Left ventricle myocardium inferior (tissue), 1 donor: Measurements from ENCODE around the gene HORMAD1. TPM values are rescaled to one million over a fixed set of nuclear protein-coding genes. Genes with fewer than 3 reads are reported as not detected.
"Not testable (repeated sequence)": the region's sequence is repeated elsewhere in the genome, so short reads cannot be mapped to it uniquely, and the experiment has no call there.

ENCODE experiments used
- DNase-seq: peaks from one replicate; pipeline ENCODE4 v3.0.0-alpha.2; 2020
- H3K27ac ChIP-seq: fragments of 200-600 bp; replicated peaks from 2 replicates; pipeline ENCODE4 v1.8.0; 2021
- H3K27me3 ChIP-seq: fragments of 200-600 bp; 2 replicates; pipeline ENCODE4 v1.8.0; 2021; ENCODE audit warnings: low read depth
- H3K36me3 ChIP-seq: fragments of 200-600 bp; 2 replicates; pipeline ENCODE4 v1.8.0; 2021
- H3K4me1 ChIP-seq: fragments of 200-600 bp; 2 replicates; pipeline ENCODE4 v1.8.0; 2021
- H3K4me3 ChIP-seq: fragments of 200-600 bp; 2 replicates; pipeline ENCODE4 v1.8.0; 2021; ENCODE audit warnings: mild to moderate bottlenecking, moderate library complexity
- H3K9me3 ChIP-seq: fragments of 200-600 bp; replicated peaks from 2 replicates; pipeline ENCODE4 v1.8.0; 2021
- CTCF ChIP-seq: fragments of 200-600 bp; IDR thresholded peaks from 2 replicates; pipeline ENCODE4 v1.8.0; 2021; ENCODE audit warnings: antibody characterized with exemption, mild to moderate bottlenecking, borderline replicate concordance
- intact Hi-C: fragments of 100-400 bp; cut with micrococcal nuclease; formaldehyde crosslinking; loops from one replicate; pipeline ENCODE4 v1.11.0; 2022
- total RNA-seq: library from RNA; stranded (reverse); fragmentation: NEBNext Ultra II Directional; extraction: Animal tissue kit (Norgen Biotek cat#: 25700); gene quantifications from one replicate; pipeline ENCODE4 v1.2.1, GENCODE V29; 2021
- donor health status: DM: no; HTN: yes; CAD: no; lungs with severe emphysema.

Gene HORMAD1
- total RNA-seq, 1 donor from 2014 or later: not detected

- intact Hi-C loops: no loop called here
- no peak overlapping the region for H3K4me3 ChIP-seq
- no peak for TF ChIP-seq CTCF
Measured at GRCh38 chr1:150748878-150749719, 28.4 kb upstream of the HORMAD1 start.

GRCh38 chr1:150730130-150730721 lies 9.5 kb upstream of the HORMAD1 start:
- H3K4me3 ChIP-seq: no peak overlapping the region
- DNase-seq: no peak
- H3K4me1 ChIP-seq: no peaks in the 10 kb centered on the region
- H3K9me3 ChIP-seq: no peaks in the 10 kb centered on the region
- intact Hi-C loops: no loop called here
- TF ChIP-seq CTCF: no peak
- no peaks in the 10 kb centered on the region for H3K27me3 ChIP-seq
- no peak overlapping the region for H3K27ac ChIP-seq
- no peaks in the 10 kb centered on the region for H3K36me3 ChIP-seq

More at GRCh38 chr1:150748878-150749719, 28.4 kb upstream of the HORMAD1 start:
- DNase-seq: no peak
- H3K36me3 ChIP-seq: peaks cover 19% of the 10 kb centered on the region
- H3K27me3 ChIP-seq: no peaks in the 10 kb centered on the region
- no peaks in the 10 kb centered on the region for H3K4me1 ChIP-seq
- H3K9me3 ChIP-seq: no peaks in the 10 kb centered on the region
- H3K27ac ChIP-seq: no peak overlapping the region

GRCh38 chr1:150724336-150724735 lies 3.6 kb upstream of the HORMAD1 start:
- no peak overlapping the region for H3K4me3 ChIP-seq
- H3K9me3 ChIP-seq: peaks cover 6% of the 10 kb centered on the region
- H3K4me1 ChIP-seq: no peaks in the 10 kb centered on the region
- intact Hi-C loops: no loop called here
- no peak overlapping the region for H3K27ac ChIP-seq
- no peaks in the 10 kb centered on the region for H3K27me3 ChIP-seq
- no peak for DNase-seq
- no peaks in the 10 kb centered on the region for H3K36me3 ChIP-seq
- TF ChIP-seq CTCF: no peak

- Histone ChIP-seq H3K4me1 (no peaks in the 10 kb centered on the region), H3K9me3 (peaks cover 6% of the 10 kb centered on the region), H3K4me3 (no peak overlapping the region), H3K27me3 (no peaks in the 10 kb centered on the region), H3K27ac (no peak overlapping the region), H3K36me3 (no peaks in the 10 kb centered on the region)
- no peak for DNase-seq
- TF ChIP-seq CTCF: no peak
- intact Hi-C loops: no loop called here
Measured at GRCh38 chr1:150720098-150720497, 597 bp downstream of the HORMAD1 start.

- H3K36me3 ChIP-seq: no peaks in the 10 kb centered on the region
- H3K4me1 ChIP-seq: no peaks in the 10 kb centered on the region
- H3K9me3 ChIP-seq: peaks cover 2% of the 10 kb centered on the region
- intact Hi-C loops: no loop called here
- no peak for DNase-seq
- no peak overlapping the region for H3K4me3 ChIP-seq
- H3K27me3 ChIP-seq: no peaks in the 10 kb centered on the region
- no peak for TF ChIP-seq CTCF
- H3K27ac ChIP-seq: no peak overlapping the region
Measured at GRCh38 chr1:150718225-150718891, 2.3 kb downstream of the HORMAD1 start.

- H3K36me3 ChIP-seq, intact Hi-C loops, H3K9me3 ChIP-seq, H3K4me1 ChIP-seq, DNase-seq, H3K4me3 ChIP-seq, H3K27me3 ChIP-seq, H3K27ac ChIP-seq: not testable (repeated sequence)
Measured at GRCh38 chr1:150709031-150709430, 11.7 kb downstream of the HORMAD1 start.
